SK-N-SH treated with all-trans-retinoic acid at 6 μM for 48 hours (cell line): ENCODE measurements around the gene SLC17A3.

Source experiments
- ATAC-seq: fragments of 200-7000 bp; cut with Tn5 transposase; 3 replicates; pipeline ENCODE4 v1.9.1; 2020; ENCODE audit warnings: mild to moderate bottlenecking, moderate library complexity
- ARNTL ChIP-seq: fragments of 450-650 bp; formaldehyde crosslinking; IDR thresholded peaks from 2 replicates; pipeline ENCODE4 v1.5.0; 2020; ENCODE audit warnings: low read depth, mild to moderate bottlenecking, moderate library complexity, borderline replicate concordance
- BACH2 ChIP-seq: fragments of 250-450 bp; sonication (Bioruptor Pico); IDR thresholded peaks from 2 replicates; pipeline ENCODE4 v1.9.0; 2021; ENCODE audit warnings: mild to moderate bottlenecking, borderline replicate concordance
- CSDC2 ChIP-seq: fragments of 250-450 bp; sonication (Bioruptor Pico); IDR thresholded peaks from 2 replicates; pipeline ENCODE4 v1.5.0; 2020; ENCODE audit warnings: mild to moderate bottlenecking, moderate library complexity
- ESRRG ChIP-seq: fragments of 250-450 bp; sonication (Bioruptor Pico); IDR thresholded peaks from 2 replicates; pipeline ENCODE4 v1.6.1; 2021; ENCODE audit warnings: mild to moderate bottlenecking
- ISL1 ChIP-seq: fragments of 250-450 bp; sonication (Bioruptor Pico); IDR thresholded peaks from 2 replicates; pipeline ENCODE4 v2.1.2; 2022; ENCODE audit warnings: mild to moderate bottlenecking, moderate library complexity
- POU6F1 ChIP-seq: fragments of 250-450 bp; sonication (Bioruptor Pico); IDR thresholded peaks from 2 replicates; pipeline ENCODE4 v1.8.0; 2021; ENCODE audit warnings: low read depth, mild to moderate bottlenecking, moderate library complexity, borderline replicate concordance
- PPARA ChIP-seq: fragments of 250-450 bp; sonication (Bioruptor Pico); IDR thresholded peaks from 2 replicates; pipeline ENCODE4 v1.5.0; 2020; ENCODE audit warnings: mild to moderate bottlenecking, borderline replicate concordance
- RARB ChIP-seq: fragments of 250-450 bp; sonication (Bioruptor Pico); IDR thresholded peaks from 2 replicates; pipeline ENCODE4 v1.8.0; 2021; ENCODE audit warnings: mild to moderate bottlenecking, moderate library complexity
- SNAI2 ChIP-seq: fragments of 250-450 bp; sonication (Bioruptor Pico); IDR thresholded peaks from 2 replicates; pipeline ENCODE4 v1.5.0; 2020; ENCODE audit warnings: mild to moderate bottlenecking, moderate library complexity
- TCF4 ChIP-seq: fragments of 250-450 bp; sonication (Bioruptor Pico); IDR thresholded peaks from 2 replicates; pipeline ENCODE4 v1.8.0; 2021; ENCODE audit warnings: mild to moderate bottlenecking, moderate library complexity, borderline replicate concordance
- TOX ChIP-seq: fragments of 250-450 bp; sonication (Bioruptor Pico); IDR thresholded peaks from 2 replicates; pipeline ENCODE4 v1.8.0; 2021; ENCODE audit warnings: mild to moderate bottlenecking, moderate library complexity, borderline replicate concordance
- TSHZ2 ChIP-seq: fragments of 250-450 bp; sonication (Bioruptor Pico); IDR thresholded peaks from 2 replicates; pipeline ENCODE4 v1.5.0; 2020; ENCODE audit warnings: mild to moderate bottlenecking, moderate library complexity
- ZC3H10 ChIP-seq: fragments of 250-450 bp; sonication (Bioruptor Pico); IDR thresholded peaks from 2 replicates; pipeline ENCODE4 v1.5.1; 2021; ENCODE audit warnings: mild to moderate bottlenecking, moderate library complexity
- ZFP3 ChIP-seq: fragments of 250-450 bp; sonication (Bioruptor Pico); IDR thresholded peaks from 2 replicates; pipeline ENCODE4 v1.5.0; 2020; ENCODE audit warnings: mild to moderate bottlenecking, moderate library complexity
- ZFP30 ChIP-seq: fragments of 450-650 bp; formaldehyde crosslinking; IDR thresholded peaks from 2 replicates; pipeline ENCODE4 v1.5.0; 2022; ENCODE audit warnings: mild to moderate bottlenecking, moderate library complexity
- ZNF565 ChIP-seq: fragments of 450-650 bp; formaldehyde crosslinking; conservative IDR thresholded peaks from 2 replicates; pipeline ENCODE4 v1.5.0; 2020; ENCODE audit warnings: low read depth, mild to moderate bottlenecking, moderate library complexity
- ZNF70 ChIP-seq: fragments of 450-650 bp; formaldehyde crosslinking; IDR thresholded peaks from 2 replicates; pipeline ENCODE4 v1.5.0; 2020; ENCODE audit warnings: mild to moderate bottlenecking, moderate library complexity
- ZNF8 ChIP-seq: fragments of 450-650 bp; formaldehyde crosslinking; IDR thresholded peaks from 2 replicates; pipeline ENCODE4 v1.5.0; 2020; ENCODE audit warnings: mild to moderate bottlenecking, moderate library complexity
- TF ChIP-seq, protein P1 (sequence below): fragments of 250-450 bp; sonication (Bioruptor Pico); IDR thresholded peaks from 2 replicates; pipeline ENCODE4 v1.5.1; 2020; ENCODE audit warnings: low read depth, mild to moderate bottlenecking, moderate library complexity
- TF ChIP-seq, protein P2 (sequence below): fragments of 250-450 bp; sonication (Bioruptor Pico); IDR thresholded peaks from 2 replicates; pipeline ENCODE4 v1.5.1; 2021; ENCODE audit warnings: mild to moderate bottlenecking, moderate library complexity
- TF ChIP-seq, protein P3 (sequence below): fragments of 250-450 bp; sonication (Bioruptor Pico); IDR thresholded peaks from 2 replicates; pipeline ENCODE4 v1.8.0; 2020; ENCODE audit warnings: mild to moderate bottlenecking, moderate library complexity, borderline replicate concordance

Gene SLC17A3

GRCh38 chr6:25878721-25879322 is 4.8 kb upstream of the SLC17A3 start:
- TF ChIP-seq RARB (CRISPR knock-in tag) (no peak), PPARA (CRISPR knock-in tag) (no peak), ZNF565 (CRISPR knock-in tag) (no peak), ZFP3 (CRISPR knock-in tag) (no peak), BACH2 (CRISPR knock-in tag) (no peak), CSDC2 (CRISPR knock-in tag) (no peak), ZNF8 (CRISPR knock-in tag) (no peak), ZNF70 (CRISPR knock-in tag) (no peak), ISL1 (no peak), ARNTL (CRISPR knock-in tag) (no peak)
- TF ChIP-seq, protein P1, sequence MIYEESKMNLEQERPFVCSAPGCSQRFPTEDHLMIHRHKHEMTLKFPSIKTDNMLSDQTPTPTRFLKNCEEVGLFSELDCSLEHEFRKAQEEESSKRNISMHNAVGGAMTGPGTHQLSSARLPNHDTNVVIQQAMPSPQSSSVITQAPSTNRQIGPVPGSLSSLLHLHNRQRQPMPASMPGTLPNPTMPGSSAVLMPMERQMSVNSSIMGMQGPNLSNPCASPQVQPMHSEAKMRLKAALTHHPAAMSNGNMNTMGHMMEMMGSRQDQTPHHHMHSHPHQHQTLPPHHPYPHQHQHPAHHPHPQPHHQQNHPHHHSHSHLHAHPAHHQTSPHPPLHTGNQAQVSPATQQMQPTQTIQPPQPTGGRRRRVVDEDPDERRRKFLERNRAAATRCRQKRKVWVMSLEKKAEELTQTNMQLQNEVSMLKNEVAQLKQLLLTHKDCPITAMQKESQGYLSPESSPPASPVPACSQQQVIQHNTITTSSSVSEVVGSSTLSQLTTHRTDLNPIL, result no peak
- TF ChIP-seq, protein P2, sequence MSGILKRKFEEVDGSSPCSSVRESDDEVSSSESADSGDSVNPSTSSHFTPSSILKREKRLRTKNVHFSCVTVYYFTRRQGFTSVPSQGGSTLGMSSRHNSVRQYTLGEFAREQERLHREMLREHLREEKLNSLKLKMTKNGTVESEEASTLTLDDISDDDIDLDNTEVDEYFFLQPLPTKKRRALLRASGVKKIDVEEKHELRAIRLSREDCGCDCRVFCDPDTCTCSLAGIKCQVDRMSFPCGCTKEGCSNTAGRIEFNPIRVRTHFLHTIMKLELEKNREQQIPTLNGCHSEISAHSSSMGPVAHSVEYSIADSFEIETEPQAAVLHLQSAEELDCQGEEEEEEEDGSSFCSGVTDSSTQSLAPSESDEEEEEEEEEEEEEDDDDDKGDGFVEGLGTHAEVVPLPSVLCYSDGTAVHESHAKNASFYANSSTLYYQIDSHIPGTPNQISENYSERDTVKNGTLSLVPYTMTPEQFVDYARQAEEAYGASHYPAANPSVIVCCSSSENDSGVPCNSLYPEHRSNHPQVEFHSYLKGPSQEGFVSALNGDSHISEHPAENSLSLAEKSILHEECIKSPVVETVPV (CRISPR knock-in tag), result no peak
- no peak for ATAC-seq

DNA sequence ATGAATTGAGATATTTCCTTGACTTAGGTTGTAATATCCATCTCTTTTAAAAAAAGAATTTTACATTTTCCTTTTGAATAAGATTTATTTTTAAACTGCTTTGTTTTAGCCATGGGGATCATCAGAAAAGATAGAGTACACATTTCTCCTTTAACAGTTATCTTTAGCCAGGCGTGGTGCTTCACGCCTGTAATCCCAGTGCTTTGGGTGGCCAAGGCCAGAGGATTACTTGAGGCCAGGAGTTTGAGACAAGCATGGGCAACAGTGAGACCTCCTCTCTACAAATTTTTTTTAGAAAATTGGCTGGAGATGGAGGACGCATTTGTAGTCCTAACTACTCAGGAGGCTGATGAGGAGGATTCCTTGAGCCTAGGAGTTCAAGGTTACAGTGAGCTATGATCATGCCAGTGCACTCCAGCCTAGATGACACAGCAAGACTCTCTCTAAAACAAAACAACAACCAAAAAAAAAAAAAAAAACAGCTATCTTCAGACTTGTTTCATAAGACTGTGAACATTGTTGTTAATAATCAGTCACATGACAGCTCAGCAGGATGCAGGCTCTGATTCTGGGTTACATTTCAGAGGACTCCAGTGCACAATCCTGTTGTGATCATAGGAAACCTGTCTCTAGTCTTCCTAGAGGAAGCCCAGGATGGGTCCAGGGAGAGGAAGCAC is 2.0 kb upstream of the SLC17A3 start:
- TF ChIP-seq ZNF70 (CRISPR knock-in tag) (no peak), TCF4 (CRISPR knock-in tag) (no peak), PPARA (CRISPR knock-in tag) (no peak), SNAI2 (CRISPR knock-in tag) (no peak), ZNF565 (CRISPR knock-in tag) (no peak), TOX (CRISPR knock-in tag) (no peak), ISL1 (no peak), ZFP3 (CRISPR knock-in tag) (no peak), TSHZ2 (CRISPR knock-in tag) (no peak), ZC3H10 (CRISPR knock-in tag) (no peak), CSDC2 (CRISPR knock-in tag) (no peak), ZFP30 (CRISPR knock-in tag) (no peak), ZNF8 (CRISPR knock-in tag) (no peak), ARNTL (CRISPR knock-in tag) (no peak)
- TF ChIP-seq, protein P3, sequence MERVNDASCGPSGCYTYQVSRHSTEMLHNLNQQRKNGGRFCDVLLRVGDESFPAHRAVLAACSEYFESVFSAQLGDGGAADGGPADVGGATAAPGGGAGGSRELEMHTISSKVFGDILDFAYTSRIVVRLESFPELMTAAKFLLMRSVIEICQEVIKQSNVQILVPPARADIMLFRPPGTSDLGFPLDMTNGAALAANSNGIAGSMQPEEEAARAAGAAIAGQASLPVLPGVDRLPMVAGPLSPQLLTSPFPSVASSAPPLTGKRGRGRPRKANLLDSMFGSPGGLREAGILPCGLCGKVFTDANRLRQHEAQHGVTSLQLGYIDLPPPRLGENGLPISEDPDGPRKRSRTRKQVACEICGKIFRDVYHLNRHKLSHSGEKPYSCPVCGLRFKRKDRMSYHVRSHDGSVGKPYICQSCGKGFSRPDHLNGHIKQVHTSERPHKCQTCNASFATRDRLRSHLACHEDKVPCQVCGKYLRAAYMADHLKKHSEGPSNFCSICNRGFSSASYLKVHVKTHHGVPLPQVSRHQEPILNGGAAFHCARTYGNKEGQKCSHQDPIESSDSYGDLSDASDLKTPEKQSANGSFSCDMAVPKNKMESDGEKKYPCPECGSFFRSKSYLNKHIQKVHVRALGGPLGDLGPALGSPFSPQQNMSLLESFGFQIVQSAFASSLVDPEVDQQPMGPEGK, result no peak
- no peak for ATAC-seq

- no peak for ATAC-seq
- TF ChIP-seq POU6F1 (CRISPR knock-in tag) (no peak), ESRRG (no peak)
Observed at GRCh38 chr6:25875563-25875905, 1.5 kb upstream of the SLC17A3 start.
